Large intestine (tissue), 3 donors: Measurements from ENCODE around the gene MUC15. TPM values are rescaled to one million over a fixed set of nuclear protein-coding genes. Genes with fewer than 3 reads are reported as not detected.

Source experiments
- DNase-seq, 2 donors: peaks; one replicate each; pipeline versions ENCODE4 v3.0.0 to v3.0.0-alpha.2; 2013
- H3K27ac ChIP-seq: one replicate; pipeline ENCODE4 v1.5.1; 2013; ENCODE audit warnings: low read length
- H3K27me3 ChIP-seq: 2 replicates; pipeline ENCODE4 v1.6.1; 2013; ENCODE audit warnings: low read length; ENCODE audit not compliant: control insufficient read depth, insufficient read depth
- H3K36me3 ChIP-seq: 2 replicates; pipeline ENCODE4 v1.6.1; 2013; ENCODE audit warnings: low read length; ENCODE audit not compliant: control insufficient read depth, insufficient read depth
- H3K4me1 ChIP-seq: one replicate; pipeline ENCODE4 v1.6.1; 2013; ENCODE audit warnings: low read length; ENCODE audit not compliant: control insufficient read depth, insufficient read depth
- H3K4me3 ChIP-seq: one replicate; pipeline ENCODE4 v1.5.1; 2013; ENCODE audit warnings: low read length
- H3K9me3 ChIP-seq: one replicate; pipeline ENCODE4 v1.6.1; 2013; ENCODE audit warnings: mild to moderate bottlenecking, low read depth, low read length, moderate library complexity; ENCODE audit not compliant: control insufficient read depth
- WGBS: methylation state at CpG from one replicate; pipeline ENCODE4 v1.1.5; 2013; ENCODE audit warnings: low lambda C conversion rate; ENCODE audit not compliant: insufficient coverage; 5-methylcytosine and 5-hydroxymethylcytosine counted together
- polyA plus RNA-seq: library from polyadenylated mRNA; unstranded; fragments of 120-200 nt; gene quantifications from one replicate; pipeline ENCODE4 v1.2.1, GENCODE V29; 2013

MUC15 gene
- polyA plus RNA-seq, 1 donor, result not detected

DNA sequence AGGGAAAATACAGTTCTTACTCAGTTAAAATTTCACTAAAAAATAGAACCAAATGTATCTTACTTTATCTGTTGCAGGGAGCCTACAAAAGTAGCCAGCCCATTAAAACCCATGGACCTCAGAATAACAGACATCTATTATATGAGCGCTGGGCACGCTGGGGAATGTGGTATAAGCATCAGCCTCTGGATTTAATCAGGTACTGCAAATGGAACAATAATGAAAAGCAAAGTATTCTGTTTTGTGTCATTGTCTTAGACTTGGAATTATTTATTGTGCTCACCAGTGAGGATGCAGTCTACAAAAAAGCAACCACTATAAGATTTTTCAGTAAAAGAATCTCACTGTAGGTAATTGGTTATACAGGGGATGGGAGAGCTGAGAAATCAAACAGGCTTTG lies 30.2 kb downstream of the MUC15 start:
- H3K36me3 ChIP-seq, result no peaks in the 10 kb centered on the region
- no peaks in the 10 kb centered on the region for H3K27me3 ChIP-seq
- H3K4me3 ChIP-seq, result no peak overlapping the region
- DNase-seq, result no peak
- H3K27ac ChIP-seq, result no peak overlapping the region
- no peaks in the 10 kb centered on the region for H3K9me3 ChIP-seq
- WGBS, result no CpG with 5 or more reads among the region's 2 CpGs
- no peaks in the 10 kb centered on the region for H3K4me1 ChIP-seq

DNA sequence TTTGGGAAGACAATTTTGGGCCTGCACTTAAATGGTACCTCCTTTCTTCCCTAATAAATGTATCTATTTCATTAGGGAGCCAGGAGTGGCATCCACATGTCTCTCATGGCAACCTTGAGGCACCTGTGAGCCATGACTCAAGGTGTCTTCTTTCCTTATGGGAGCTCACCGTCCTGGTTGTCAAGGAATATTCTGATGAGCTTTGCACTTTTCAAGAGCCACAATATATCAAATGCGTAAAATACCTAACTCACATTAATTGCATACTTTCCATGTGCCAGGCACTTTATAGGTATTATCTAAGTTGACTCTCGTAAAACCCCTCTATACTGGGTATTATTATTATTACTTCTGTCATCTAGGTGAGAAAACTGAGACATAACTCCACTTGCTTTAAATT lies 32.5 kb downstream of the MUC15 start:
- no peak for DNase-seq
- Histone ChIP-seq H3K27ac (no peak overlapping the region), H3K9me3 (no peaks in the 10 kb centered on the region), H3K36me3 (no peaks in the 10 kb centered on the region), H3K27me3 (no peaks in the 10 kb centered on the region), H3K4me3 (no peak overlapping the region), H3K4me1 (no peaks in the 10 kb centered on the region)
- 100% methylated on average over 1 of the region's 3 CpGs for WGBS

DNA sequence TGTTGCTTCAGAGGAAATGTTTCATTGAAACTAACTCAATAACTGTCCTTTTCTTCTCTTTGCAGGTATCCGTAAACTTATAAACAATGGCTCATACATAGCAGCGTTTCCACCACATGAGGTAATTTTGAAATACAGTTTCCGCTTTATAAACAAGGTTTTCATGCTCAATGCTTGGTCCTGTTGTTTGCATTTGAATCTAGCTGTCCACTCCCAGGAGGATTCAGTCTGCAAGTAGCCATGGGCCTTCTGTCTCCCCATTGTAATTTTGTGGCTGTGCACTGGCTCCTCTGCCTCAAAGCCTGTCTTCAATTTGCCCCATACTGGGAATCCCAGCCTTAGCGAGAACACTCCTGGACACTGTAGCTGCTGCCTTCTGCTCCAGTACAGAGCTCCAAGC lies 34.7 kb downstream of the MUC15 start:
- Histone ChIP-seq H3K4me3 (no peak overlapping the region), H3K36me3 (no peaks in the 10 kb centered on the region), H3K27me3 (no peaks in the 10 kb centered on the region), H3K27ac (no peak overlapping the region), H3K4me1 (no peaks in the 10 kb centered on the region), H3K9me3 (no peaks in the 10 kb centered on the region)
- no peak for DNase-seq
- WGBS, result 90% methylated on average over 2 of the region's 4 CpGs

DNA sequence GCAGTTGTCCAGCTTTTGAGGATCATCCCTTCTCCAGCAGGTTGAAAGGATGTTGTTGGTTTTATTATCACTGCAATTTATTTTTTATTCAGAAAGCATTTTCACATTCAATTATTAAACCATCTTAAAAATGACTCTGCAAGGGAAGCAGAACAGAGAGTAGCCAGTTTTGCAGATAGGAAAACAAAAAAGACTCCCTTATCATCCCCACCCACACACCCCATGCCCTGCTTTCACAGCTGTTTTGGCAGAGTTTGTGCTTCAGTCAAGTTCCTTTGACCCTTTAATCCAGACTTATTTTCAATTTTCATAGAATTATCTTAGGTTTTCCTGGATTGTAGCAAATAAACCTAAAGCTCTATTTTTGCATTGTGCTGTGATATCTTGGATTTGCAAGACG lies 44.4 kb downstream of the MUC15 start:
- no peaks in the 10 kb centered on the region for H3K4me1 ChIP-seq

DNA sequence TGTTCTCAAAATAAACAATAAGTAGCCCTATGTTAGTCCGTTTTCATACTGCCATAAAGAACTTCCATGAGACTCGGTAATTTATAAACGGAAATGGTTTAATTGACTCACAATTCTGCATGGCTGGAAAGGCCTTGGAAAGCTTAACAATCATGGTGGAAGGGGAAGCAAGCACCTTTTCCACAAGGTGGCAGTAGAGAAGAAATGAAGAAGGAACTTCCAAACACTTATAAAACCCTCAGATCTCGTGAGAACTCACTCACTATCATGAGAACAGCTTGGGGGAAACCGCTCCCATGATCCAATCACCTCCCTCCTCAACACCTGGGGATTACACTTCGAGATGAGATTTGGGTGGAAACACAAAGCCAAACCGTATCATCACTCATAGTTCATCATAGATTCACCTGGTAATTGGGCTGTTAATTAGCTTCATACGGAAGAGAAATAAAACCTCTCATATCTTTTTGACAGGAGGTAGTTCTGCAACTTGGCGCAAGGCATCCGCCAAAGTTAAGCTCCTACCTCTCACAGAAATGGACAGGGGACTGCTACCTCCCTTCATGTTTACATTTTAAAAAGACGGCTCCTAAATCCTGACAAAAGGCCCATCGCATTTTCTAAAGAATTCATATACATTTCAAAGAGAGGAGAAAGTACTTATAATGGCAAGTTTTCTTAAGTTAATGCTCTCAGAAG lies 49.0 kb downstream of the MUC15 start:
- no peaks in the 10 kb centered on the region for H3K4me1 ChIP-seq
- DNase-seq, result peak; percentile 7 to 8
- WGBS, result 91% methylated on average over 4 of the region's 12 CpGs
- H3K27me3 ChIP-seq, result no peaks in the 10 kb centered on the region
- H3K27ac ChIP-seq, result no peak overlapping the region
- no peaks in the 10 kb centered on the region for H3K36me3 ChIP-seq
- H3K9me3 ChIP-seq, result no peaks in the 10 kb centered on the region
- H3K4me3 ChIP-seq, result peak overlapping the region; percentile 2

More for the DNA sequence above, 44.4 kb downstream of the MUC15 start:
- H3K9me3 ChIP-seq, result no peaks in the 10 kb centered on the region
- no peak overlapping the region for H3K27ac ChIP-seq
- H3K36me3 ChIP-seq, result no peaks in the 10 kb centered on the region
- no peak for DNase-seq
- no peak overlapping the region for H3K4me3 ChIP-seq
- no peaks in the 10 kb centered on the region for H3K27me3 ChIP-seq
- WGBS, result no CpG with 5 or more reads among the region's 1 CpG

DNA sequence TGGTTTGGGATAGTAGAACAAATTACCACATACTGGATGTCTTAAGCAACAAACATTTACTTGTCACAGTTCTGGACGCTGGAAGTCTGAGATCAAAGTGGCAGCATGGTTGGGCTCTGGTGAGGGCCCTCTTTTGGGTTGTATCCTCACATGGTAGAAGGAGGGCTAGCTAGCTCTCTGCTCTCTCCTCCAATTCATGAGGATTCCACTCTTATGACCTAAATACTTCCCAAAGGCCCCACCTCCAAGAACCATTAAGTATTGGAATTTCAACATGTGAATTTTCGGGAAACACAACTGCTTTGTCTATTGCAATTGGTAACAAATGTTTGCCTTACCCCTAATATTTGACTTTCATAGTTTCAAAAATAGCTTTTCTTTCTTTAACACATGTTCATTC lies 52.6 kb downstream of the MUC15 start:
- WGBS, result 100% methylated on average over 1 of the region's 2 CpGs
- DNase-seq, result no peak
- Histone ChIP-seq H3K4me1 (no peaks in the 10 kb centered on the region), H3K27me3 (no peaks in the 10 kb centered on the region), H3K4me3 (no peak overlapping the region), H3K27ac (no peak overlapping the region), H3K36me3 (no peaks in the 10 kb centered on the region), H3K9me3 (no peaks in the 10 kb centered on the region)

DNA sequence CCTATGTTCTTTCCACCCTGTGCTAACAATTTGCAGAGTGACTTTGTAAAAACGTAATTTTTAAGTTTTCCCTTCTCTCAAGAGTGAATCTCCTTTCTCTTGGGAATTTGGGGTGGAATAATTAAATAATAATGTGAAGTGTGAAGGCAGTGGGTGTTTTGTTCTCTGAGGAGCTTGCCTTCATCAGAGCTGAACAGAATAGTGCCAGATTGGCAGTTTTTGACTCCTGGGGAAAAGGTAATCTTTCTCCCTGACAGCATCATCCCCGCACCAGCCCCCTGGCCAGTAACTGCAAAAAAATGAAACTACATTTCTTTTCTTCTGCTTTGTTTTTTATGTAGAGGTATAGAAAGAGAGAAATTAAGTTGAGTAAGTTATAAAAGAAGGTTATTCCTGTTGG lies 59.9 kb downstream of the MUC15 start:
- no peak overlapping the region for H3K27ac ChIP-seq
- H3K27me3 ChIP-seq, result no peaks in the 10 kb centered on the region
- DNase-seq, result no peak
- no peaks in the 10 kb centered on the region for H3K36me3 ChIP-seq
- no peaks in the 10 kb centered on the region for H3K4me1 ChIP-seq
- no peaks in the 10 kb centered on the region for H3K9me3 ChIP-seq
- 100% methylated on average over 1 of the region's 2 CpGs for WGBS
- no peak overlapping the region for H3K4me3 ChIP-seq

DNA sequence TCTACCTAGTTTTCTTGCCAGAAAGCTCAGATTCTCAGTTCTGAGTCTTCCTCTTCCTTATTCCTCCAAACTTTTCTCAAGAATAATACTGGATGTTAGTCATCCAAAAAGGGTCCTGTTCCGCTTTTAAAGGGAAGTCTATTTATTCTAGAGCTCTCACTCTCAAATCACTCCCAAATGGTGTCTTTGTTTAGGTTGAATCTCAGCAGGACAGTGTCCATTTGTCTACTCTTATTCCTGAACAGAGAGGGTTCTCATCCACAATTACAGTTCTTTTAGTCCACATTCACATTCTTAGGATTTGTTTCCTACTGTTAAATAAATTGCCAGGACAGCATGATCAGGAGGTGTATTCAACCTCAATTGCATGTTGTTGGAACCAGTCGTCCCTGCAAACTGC lies 61.3 kb downstream of the MUC15 start:
- DNase-seq, result no peak
- Histone ChIP-seq H3K36me3 (no peaks in the 10 kb centered on the region), H3K4me3 (no peak overlapping the region), H3K4me1 (no peaks in the 10 kb centered on the region), H3K9me3 (no peaks in the 10 kb centered on the region), H3K27ac (no peak overlapping the region), H3K27me3 (no peaks in the 10 kb centered on the region)
- no CpG with 5 or more reads among the region's 2 CpGs for WGBS

DNA sequence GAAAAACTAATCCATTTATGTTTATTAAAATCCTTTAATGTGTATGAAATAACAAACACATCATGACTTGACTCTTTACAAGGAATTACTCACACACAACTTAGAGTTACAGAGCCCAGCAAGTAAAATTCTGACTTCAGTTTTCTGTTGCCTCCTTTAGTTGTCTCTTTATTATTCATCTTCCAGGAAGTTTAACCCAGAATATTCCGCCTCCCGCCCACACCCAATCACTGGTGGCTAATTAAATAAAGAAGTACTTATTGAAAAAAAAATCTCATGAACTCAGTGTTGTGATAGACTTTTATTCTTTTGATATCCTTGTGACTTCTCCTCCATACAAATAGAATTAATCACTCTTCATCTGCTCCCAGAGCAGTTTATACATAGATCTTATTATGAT lies 61.9 kb downstream of the MUC15 start:
- Histone ChIP-seq H3K27ac (no peak overlapping the region), H3K27me3 (no peaks in the 10 kb centered on the region), H3K36me3 (no peaks in the 10 kb centered on the region), H3K4me3 (no peak overlapping the region), H3K9me3 (no peaks in the 10 kb centered on the region), H3K4me1 (no peaks in the 10 kb centered on the region)
- 88% methylated on average over 2 of the region's 2 CpGs for WGBS
- no peak for DNase-seq
